Activated T-cell treated with anti-CD3 and anti-CD28 coated beads for 1 hour (primary cell): ENCODE data around the gene NUTM2B.
"Not testable (repeated sequence)": the region's sequence is repeated elsewhere in the genome, so short reads cannot be mapped to it uniquely, and the experiment has no call there.

Experiments used
- DNase-seq: peaks from one replicate; pipeline ENCODE4 v3.0.0-alpha.2; 2020; ENCODE audit warnings: low read depth

Gene NUTM2B

GRCh38 chr10:79748510-79748909, 45.5 kb downstream of the NUTM2B start:
- DNase-seq: not testable (repeated sequence)

DNA sequence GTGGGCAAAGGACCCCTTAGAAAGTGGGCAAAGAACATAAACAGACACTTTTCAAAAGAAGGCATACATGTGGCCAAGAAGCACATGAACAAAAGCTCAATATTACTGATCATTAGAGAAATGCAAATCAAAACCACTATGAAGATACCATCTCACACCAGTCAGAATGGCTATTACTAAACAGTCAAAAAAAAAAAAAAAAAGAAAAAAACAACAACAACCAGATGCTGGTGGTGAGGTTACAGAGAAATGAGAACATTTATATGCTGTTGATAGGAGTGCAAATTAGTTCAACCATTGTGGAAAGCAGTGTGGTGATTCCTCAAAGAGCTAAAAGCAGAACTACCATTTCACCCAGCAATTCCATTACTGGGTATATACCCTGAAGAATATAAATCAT, 50.6 kb downstream of the NUTM2B start:
- DNase-seq: not testable (repeated sequence)

GRCh38 chr10:79758297-79758993, 55.4 kb downstream of the NUTM2B start:
- not testable (repeated sequence) for DNase-seq
